SIG-M5 (cell line): Measurements from ENCODE around the gene EPHB1.
"Not testable (repeated sequence)": the region's sequence is repeated elsewhere in the genome, so short reads cannot be mapped to it uniquely, and the experiment has no call there.

Experiments
- DNase-seq: peaks from one replicate; lab custom pipeline; 2025; lab: John Stamatoyannopoulos, UW

The EPHB1 gene

GRCh38 chr3:134952371-134952770 is 157.3 kb downstream of the EPHB1 start:
- DNase-seq, result no peak

DNA sequence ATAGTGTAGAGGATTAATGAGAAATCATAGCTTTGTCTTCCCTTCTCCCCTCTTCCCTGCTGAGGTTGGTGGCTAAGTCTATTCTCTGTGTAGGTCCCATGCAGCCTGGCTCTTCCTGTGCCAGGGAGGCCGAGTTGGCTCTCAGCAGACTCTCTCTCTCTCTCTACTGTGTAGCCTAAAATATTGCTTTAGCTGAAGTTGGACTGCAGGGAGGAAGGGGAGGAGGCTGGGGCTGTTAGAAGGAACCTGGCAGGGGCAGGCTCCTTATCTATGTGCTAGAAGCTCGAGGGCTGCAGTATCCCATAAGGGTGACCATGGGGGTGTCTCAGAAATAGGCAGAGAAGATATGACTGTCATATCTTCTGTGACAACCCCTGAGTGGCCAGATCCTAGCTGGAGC is 160.8 kb downstream of the EPHB1 start:
- no peak for DNase-seq

DNA sequence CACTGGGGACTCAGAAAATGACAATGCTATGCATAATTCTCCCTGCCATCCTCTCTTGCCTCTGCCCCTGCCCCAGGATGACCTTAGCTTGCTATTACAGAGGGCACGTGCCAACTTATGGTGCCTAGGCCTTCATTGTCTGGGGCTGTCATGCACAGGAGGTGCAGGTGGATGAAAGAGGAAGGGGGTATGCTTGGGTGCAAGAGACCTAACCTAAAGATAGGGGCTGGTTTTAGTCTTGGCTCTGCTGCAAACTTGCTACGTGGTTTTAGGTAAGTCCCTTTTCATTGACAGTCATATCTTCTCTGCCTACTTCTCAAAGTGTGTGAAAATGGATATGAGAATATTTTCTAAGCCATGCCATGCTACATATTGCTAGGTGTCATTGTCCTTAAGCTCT is 161.3 kb downstream of the EPHB1 start:
- no peak for DNase-seq

GRCh38 chr3:134956844-134957243 is 161.8 kb downstream of the EPHB1 start:
- DNase-seq, result no peak

DNA sequence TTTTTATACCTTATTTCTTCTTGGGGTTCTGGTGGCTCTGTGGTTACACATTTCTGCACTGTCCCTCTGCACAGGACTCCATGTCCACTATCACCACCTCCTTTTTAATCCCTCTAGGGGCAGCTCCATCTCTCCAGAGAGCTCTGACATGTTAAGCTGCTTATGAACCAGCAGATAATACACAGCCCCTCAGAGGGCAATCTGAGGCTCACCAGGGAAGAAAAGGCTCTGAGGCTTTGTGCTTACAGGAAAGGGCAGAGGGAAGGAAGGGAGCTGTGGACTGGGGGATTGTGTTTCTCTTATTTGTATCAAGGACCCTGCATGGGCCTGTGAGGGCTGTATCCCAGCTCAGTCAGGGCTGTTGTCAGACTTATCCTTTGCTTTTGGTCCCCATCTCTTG is 164.5 kb downstream of the EPHB1 start:
- DNase-seq, result no peak

DNA sequence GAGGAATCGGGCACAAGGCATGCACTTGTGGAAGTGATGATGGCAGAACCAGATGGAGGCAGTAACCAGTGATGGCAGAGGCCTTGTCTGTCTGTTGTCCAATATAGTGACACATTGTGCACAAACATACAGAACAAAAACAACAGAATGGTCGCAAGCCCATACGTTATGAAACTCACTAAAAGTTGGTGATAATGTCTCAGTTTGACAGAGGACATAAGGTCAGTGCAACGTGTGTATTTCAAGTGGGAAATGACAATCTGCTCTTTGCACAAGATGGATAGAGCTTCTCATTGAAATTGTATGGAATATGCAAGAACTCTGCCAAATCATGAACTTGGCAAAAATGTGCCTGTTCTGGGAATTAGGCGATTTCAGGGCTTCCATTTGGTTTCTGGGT is 169.2 kb downstream of the EPHB1 start:
- no peak for DNase-seq

DNA sequence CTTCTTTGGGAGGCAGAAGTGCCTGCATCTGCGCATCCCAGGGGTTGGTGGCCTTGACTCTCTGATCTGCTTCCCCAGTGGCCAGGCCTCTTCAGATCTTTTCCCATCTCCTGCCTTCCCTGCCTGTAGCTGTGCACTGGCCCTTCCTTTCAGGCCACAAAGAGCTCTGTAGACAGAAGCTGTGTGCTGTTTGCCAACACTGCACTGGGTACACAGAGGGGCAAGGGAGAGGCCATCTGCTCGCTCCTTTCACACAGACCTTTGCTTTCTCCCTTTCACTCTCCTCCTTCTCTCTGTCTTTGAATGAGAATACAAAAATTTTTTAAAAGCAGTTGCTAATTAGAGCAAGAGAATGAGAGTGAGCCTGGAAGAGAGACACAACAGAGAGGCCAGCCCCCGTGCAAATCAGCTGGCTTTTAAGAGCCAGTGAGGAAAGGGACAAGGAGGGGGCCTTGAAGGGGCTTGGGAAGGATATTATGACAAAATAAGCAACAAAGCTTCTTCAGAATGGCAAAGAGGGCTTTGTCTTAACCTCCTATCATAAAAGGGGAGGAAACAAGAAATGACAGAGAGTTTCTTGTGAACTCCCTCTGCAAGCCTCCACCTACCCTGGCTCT is 170.9 kb downstream of the EPHB1 start:
- DNase-seq, result no peak

GRCh38 chr3:134970895-134971294 is 175.8 kb downstream of the EPHB1 start:
- no peak for DNase-seq

DNA sequence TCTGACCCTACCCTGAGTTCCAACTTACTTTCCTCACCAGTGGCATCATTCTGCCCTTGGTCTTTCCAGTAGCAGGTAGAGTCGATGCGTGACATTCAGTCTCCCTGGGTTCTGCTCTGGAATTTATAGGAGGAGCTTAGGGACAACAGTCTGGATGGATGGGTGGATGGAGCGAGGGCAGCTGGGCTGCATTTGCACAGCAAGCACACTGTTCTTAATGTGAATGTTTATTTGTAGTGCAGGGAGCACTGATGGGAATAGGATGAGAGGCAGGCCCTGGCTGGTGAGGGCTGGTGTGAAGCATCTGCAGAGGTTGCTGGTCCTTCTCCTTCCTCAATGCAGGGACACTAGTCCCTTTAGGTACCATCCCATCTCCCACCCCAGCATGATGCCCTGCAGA is 176.2 kb downstream of the EPHB1 start:
- DNase-seq, result no peak

DNA sequence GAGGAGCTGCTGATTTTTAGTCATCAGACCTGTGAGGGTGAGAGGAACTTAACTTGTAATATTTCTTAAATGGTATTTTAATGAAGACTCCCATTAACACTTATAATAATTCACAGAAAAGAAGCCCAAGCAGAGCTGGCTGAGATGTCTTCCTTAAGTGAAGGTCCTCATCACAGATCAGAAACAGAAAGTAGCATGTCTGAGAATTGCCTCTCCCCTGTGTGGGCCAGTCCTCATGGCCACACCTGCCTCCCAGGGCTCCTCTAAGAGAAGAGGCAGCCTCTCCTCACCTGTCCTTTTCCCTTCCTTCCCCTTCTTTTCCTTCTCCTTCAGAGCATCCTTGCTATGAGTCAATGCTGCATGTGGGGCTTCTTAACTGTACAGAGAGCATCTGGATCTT is 176.8 kb downstream of the EPHB1 start:
- not testable (repeated sequence) for DNase-seq

DNA sequence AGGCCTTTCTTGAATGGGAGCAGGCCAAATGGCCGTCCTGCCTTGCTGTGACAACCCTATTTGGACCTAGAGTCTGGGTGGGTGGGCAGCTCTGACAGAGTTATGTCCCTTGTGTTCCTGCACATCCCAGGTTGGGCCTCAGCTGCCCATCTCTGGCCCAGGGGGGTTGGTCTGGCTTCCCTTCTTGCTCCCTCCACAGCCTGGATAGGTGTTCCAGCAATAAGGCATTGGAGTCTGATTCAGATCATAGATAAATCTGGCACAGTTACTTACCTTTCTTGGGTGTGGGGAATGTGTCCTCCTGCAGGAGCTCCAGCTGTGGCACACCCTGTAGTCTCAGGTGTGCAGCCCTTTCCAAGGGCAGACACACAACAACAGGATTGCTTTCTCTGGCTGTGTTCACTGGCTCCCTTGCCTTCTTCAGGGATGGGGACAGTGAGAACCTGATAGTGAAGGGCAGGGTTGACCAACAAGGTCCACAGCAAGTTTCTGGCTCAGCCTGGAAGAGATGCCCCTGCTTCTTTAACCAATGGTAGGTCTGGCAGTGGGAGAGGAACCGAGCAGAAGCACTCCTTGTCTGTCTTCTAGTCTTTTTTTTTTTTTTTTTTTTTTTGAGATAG is 177.9 kb downstream of the EPHB1 start:
- DNase-seq, result no peak

GRCh38 chr3:134974624-134975023 is 179.6 kb downstream of the EPHB1 start:
- no peak for DNase-seq

GRCh38 chr3:134976948-134977347 is 181.9 kb downstream of the EPHB1 start:
- DNase-seq, result no peak

DNA sequence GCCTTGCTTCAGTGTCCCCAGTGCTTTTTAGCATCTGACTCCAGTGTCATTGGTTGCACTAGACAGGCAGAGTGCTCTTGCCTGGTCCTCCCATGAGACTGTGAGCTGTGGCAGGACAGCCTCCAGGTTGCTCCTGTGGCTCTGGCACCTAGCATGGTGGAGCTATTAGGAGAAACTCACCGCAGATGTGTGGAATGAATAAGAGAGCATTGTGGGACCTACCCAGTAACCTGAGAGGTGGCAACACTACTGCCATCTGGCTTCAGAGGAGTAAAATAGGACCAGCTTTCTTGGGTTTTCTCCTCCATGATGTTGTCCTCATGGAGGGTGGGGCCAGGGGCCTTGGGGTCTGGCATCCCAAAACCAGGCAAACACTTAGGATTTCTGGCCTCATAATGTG is 183.6 kb downstream of the EPHB1 start:
- DNase-seq, result no peak

DNA sequence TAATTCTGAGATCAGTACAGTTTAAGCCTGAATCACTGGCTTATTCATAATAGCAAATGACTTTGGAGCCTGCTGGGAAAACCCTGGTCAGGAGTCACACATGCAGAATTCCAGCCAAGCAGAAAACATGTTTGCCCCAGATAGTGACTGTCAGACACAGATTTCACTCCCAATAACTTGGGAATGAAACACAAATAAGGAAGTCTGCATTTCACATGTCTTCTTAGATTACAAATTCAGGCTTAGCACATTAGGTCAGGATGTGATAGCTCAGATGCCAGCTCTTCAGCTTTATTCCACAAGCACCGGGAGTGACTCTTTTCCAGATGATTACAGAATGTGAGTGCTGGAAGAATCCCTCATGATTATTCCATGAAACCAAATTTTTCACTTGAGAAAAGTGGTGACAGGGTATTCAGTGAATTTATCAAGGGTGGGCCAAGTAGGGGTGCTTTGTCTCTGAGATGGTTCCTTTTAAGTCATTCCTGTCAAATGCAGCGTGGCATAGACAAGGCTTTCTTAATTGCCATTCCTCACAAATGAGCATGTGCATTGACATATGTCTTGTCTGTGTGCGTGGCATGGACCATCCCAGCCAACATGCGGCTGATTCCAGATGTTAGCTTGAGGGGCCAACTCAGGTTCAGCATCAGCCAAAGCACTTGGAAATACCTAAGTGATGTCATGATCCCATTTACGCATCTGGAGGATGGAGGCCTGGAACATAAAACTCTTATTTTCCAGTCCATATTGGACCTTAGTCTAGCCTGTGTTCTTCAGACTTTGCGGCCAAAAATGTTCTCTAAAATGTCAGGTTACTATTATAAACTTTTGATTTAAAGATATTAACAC is 191.0 kb downstream of the EPHB1 start:
- no peak for DNase-seq

- no peak for DNase-seq
Observed at GRCh38 chr3:134988666-134989065, 193.6 kb downstream of the EPHB1 start.

DNA sequence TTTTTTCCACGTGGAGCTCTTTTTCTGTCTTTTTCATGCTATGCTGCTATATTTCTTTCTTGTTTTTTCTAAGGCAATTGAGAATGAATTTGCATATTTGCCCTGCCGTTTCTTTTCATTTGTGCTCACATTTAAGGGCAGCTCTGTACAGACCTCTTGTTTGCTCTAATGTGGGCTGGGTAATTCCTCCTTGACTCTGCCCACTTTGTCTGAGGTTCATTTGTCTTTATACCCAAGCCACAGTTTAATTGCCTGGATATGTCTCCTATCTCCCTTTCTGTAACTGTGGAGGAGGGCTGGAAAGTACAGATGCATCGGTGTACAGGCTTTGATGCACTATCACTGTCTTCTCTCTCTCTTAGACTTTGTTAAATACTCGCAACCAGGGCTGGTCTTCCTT is 195.9 kb downstream of the EPHB1 start:
- no peak for DNase-seq

DNA sequence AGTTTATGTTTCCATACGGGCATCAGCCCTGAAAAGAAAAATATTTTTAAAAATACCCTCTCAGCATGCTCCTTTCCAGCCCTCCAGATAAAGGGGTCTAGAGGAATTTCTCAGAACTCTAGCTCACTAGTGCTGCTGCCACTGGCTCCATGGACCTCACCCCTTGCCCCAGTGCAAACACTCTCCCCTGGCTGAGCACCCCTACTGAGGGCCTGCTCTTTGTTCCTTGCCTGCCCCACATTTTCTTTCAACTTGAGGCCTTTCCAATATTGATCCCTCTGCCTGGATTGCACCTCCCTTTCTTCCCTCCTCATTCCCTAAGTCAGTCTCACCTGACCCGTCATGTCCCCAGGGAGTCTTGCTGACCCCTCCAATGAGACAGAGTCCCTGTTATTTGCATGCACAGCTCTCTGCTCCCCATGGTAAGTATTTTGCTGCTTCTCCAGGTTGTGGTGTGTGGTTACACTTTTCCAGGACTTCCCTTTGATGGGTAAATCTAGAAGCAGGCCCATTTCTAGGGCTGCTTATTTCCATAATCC is 196.5 kb downstream of the EPHB1 start:
- DNase-seq, result no peak

GRCh38 chr3:134992180-134992579 is 197.1 kb downstream of the EPHB1 start:
- no peak for DNase-seq

GRCh38 chr3:134992586-134992985 is 197.5 kb downstream of the EPHB1 start:
- DNase-seq, result no peak

GRCh38 chr3:134993011-134993410 is 198.0 kb downstream of the EPHB1 start:
- no peak for DNase-seq

- no peak for DNase-seq
Observed at GRCh38 chr3:134998158-134998557, 203.1 kb downstream of the EPHB1 start.

DNA sequence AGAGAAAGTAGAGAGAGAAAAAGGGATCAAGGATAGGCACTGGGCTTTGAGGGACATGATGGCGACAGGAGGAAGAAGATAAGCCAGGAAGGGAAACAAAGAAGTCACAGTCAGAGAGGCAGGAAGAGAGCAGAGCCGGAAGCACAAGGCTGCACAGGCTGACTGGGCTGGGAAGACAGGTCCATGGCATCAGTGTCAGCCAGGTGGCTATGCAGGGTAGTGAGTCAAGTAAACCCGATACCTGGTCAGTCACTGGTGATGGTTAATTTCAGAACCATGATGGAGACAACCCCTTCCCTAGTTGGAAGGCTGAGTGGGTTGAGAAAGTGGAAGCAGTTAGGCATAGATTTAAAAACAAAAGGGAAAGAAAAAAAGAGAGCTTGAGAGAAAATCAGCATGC is 203.8 kb downstream of the EPHB1 start:
- no peak for DNase-seq
